K562 (cell line): Measurements from ENCODE around the gene KIAA0319L. TPM values are rescaled to one million over a fixed set of nuclear protein-coding genes. Genes with fewer than 3 reads are reported as not detected.

ENCODE experiments used
- CHD4 ChIP-seq: fragments of 200-600 bp; sonication (generic); IDR thresholded peaks from 3 replicates; pipeline ENCODE4 v1.6.1; 2012; ENCODE audit warnings: low read depth, mild to moderate bottlenecking, mixed read lengths, low read length, inconsistent platforms; ENCODE audit not compliant: insufficient read depth, insufficient replicate concordance, poor library complexity, severe bottlenecking
- E2F3 ChIP-seq: fragments of 250-450 bp; sonication (Bioruptor Pico); IDR thresholded peaks from 2 replicates; pipeline ENCODE4 v1.4.0; 2020; ENCODE audit warnings: mild to moderate bottlenecking
- HMBOX1 ChIP-seq: sonication (generic); IDR thresholded peaks from 2 replicates; pipeline ENCODE4 v1.6.1; 2016
- KLF13 ChIP-seq: fragments of 450-650 bp; IDR thresholded peaks from 2 replicates; pipeline ENCODE4 v1.6.1; 2016; ENCODE audit warnings: missing genetic modification characterization, low read depth, mild to moderate bottlenecking, missing compliant biosample characterization, moderate library complexity, borderline replicate concordance
- MGA ChIP-seq: fragments of 450-650 bp; IDR thresholded peaks from 2 replicates; pipeline ENCODE4 v1.6.1; 2016; ENCODE audit warnings: mild to moderate bottlenecking, moderate library complexity
- NCOA2 ChIP-seq, 2 experiments: fragments of 450-650 bp; IDR thresholded peaks; 2 replicates each; pipeline ENCODE4 v1.6.1; 2018; ENCODE audit warnings: mild to moderate bottlenecking in 2 of 2, moderate library complexity in 1 of 2; ENCODE audit not compliant: partially characterized antibody in 2 of 2
- SNAPC5 ChIP-seq: fragments of 250-450 bp; sonication (Bioruptor Pico); IDR thresholded peaks from 2 replicates; pipeline ENCODE4 v1.8.0; 2021; ENCODE audit warnings: moderate library complexity, mild to moderate bottlenecking, inconsistent platforms
- SP2 ChIP-seq: IDR thresholded peaks from 2 replicates; pipeline ENCODE4 v1.6.1; 2011; ENCODE audit warnings: mild to moderate bottlenecking, low read depth, low read length, moderate library complexity; ENCODE audit not compliant: poor library complexity, severe bottlenecking; ENCODE audit errors: extremely low read depth
- TCFL5 ChIP-seq: fragments of 250-450 bp; sonication (Bioruptor Pico); conservative IDR thresholded peaks from 2 replicates; pipeline ENCODE4 v1.6.1; 2021; ENCODE audit warnings: mild to moderate bottlenecking, moderate library complexity, matching md5 sums
- ZBTB7A ChIP-seq: IDR thresholded peaks from 2 replicates; pipeline ENCODE4 v1.6.1; 2011; ENCODE audit warnings: low read depth, mild to moderate bottlenecking, low read length, moderate library complexity, borderline replicate concordance; ENCODE audit not compliant: control insufficient read depth
- ZNF282 ChIP-seq: sonication (generic); formaldehyde crosslinking; IDR thresholded peaks from 2 replicates; pipeline ENCODE4 v1.8.1; 2023; ENCODE audit warnings: missing genetic modification reagents
- ZNF41 ChIP-seq: fragments of 250-450 bp; sonication (Bioruptor Pico); conservative IDR thresholded peaks from 2 replicates; pipeline ENCODE4 v1.4.0; 2020; ENCODE audit warnings: mild to moderate bottlenecking
- ZNF76 ChIP-seq: fragments of 250-450 bp; sonication (Bioruptor Pico); IDR thresholded peaks from 2 replicates; pipeline ENCODE4 v1.4.0; 2020; ENCODE audit warnings: mild to moderate bottlenecking, moderate library complexity, borderline replicate concordance
- polyA plus RNA-seq, 8 experiments: library from polyadenylated mRNA; depleted of rRNA in 4 of 8; stranded (reverse) in 5 of 8; unstranded in 3 of 8; fragments of >200 nt; fragmentation: Nextera tagmentation in 2 of 8; fragmentation: Illumina TruSeq in 1 of 8; extraction: Ambion mirVana in 2 of 8; extraction: Trizol in 1 of 8; gene quantifications; 2 replicates each; pipeline versions ENCODE4 v1.2.1 to v1.2.3, GENCODE V29; 2011 to 2014; ENCODE audit warnings: inconsistent platforms in 1 of 8, missing spikeins in 1 of 8
- total RNA-seq, 7 experiments: library from RNA; depleted of rRNA in 6 of 7; stranded (reverse); fragments of >200 nt in 6 of 7; fragmentation: Illumina TruSeq in 2 of 7; extraction: Trizol in 2 of 7; gene quantifications; 2 replicates each; pipeline versions ENCODE4 v1.2.1 to v1.2.3, GENCODE V29; 2011 to 2021; ENCODE audit warnings: low replicate concordance in 1 of 7

The KIAA0319L gene
- total and polyA plus RNA-seq, 9 of the 15 experiments (the other 6 are each of a cell fraction or from before 2014, with no cell fraction given): 2.4 to 51.7 (median 27.4) TPM

GRCh38 chr1:35557611-35558373, 589 bp upstream of the KIAA0319L start, which contains the start of gene NCDN (continued):
- TF ChIP-seq SNAPC5 (CRISPR knock-in tag) (no peak), MGA (no peak), CHD4 (no peak), SP2 (peak; percentile 30), KLF13 (tag) (no peak; the same call in 1 of the 2 replicates), E2F3 (CRISPR knock-in tag) (0 out of 2 replicates have a peak, but pooled peaks have one; percentile 33), NCOA2 (IDR thresholded peaks at IDR 0.05; ENCODE audit: partially characterized antibody in 2 of 2) (no peak), ZNF76 (no peak), ZNF41 (CRISPR knock-in tag) (no peak), ZBTB7A (no peak), HMBOX1 (no peak), ZNF282 (CRISPR knock-in tag) (no peak), TCFL5 (CRISPR knock-in tag) (no peak)
